ENCODE data around the gene SLCO4A1.

DNA sequence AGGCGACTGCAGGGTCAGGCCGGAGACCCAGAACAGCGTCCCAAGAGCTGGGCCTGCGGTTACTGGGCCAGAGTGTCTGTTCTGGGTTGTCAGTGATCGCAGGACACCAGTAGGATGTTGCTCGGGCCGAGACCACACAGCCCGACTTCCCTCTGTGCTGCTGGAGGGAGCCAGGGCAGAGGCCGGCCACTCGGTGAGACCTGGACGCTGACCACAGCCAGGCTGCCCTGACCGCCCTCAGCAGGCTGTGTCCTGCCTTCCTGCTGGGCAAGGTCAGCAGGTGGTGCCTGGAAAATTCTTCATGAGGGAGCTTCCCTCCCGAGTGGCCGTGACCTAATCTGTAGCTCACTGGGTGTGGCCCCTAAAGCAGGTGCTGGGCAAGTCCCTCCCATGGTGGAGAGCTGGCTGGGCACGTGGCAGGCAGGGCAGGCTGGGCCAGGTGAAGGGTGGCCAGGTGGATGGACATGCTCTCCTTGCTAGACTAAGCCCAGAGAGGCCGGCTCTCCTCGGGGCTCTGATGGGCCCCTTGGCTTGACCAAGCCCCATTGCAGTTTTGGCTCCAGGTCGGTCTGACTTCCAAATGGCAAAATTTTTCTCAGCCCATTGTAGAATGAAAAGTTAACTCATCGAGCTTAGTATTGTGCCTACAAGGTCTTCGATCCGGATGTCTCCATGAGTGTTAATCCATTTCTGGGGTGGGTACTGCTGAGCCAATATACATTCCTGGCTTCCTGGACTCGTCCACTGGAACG is 1.9 kb downstream of the SLCO4A1 start:
- TF ChIP-seq CTCF (IDR thresholded peaks at IDR 0.05) (no peak), POLR2AphosphoS5 (IDR thresholded peaks at IDR 0.05) (no peak)
